Psoas muscle (tissue), 8 donors: Measurements from ENCODE around the gene MAGI1. TPM values are rescaled to one million over a fixed set of nuclear protein-coding genes. Genes with fewer than 3 reads are reported as not detected.

ENCODE experiments used
- ATAC-seq, 4 donors: fragments of 200-7000 bp; cut with Tn5 transposase; one replicate each; pipeline ENCODE4 v1.9.1; 2020; ENCODE audit warnings: moderate library complexity in 3 of 4, mild to moderate bottlenecking in 2 of 4
- DNase-seq, 2 donors: peaks; one replicate each; pipeline ENCODE4 v3.0.0-alpha.2; 2020
- H3K27ac ChIP-seq: fragments of 200-600 bp; one replicate; pipeline ENCODE4 v1.8.0; 2022
- H3K27me3 ChIP-seq, 3 donors: fragments of 200-600 bp in 1 of 3; one replicate each; pipeline versions ENCODE4 v1.6.1 to v1.8.0; 2013 to 2022; ENCODE audit warnings: low read length in 2 of 3, mild to moderate bottlenecking in 2 of 3, moderate library complexity in 1 of 3; ENCODE audit not compliant: insufficient read depth in 3 of 3
- H3K36me3 ChIP-seq, 2 donors: fragments of 200-600 bp in 1 of 2; one replicate each; pipeline versions ENCODE4 v1.6.1 to v1.8.0; 2013 to 2022; ENCODE audit warnings: low read depth in 1 of 2, mild to moderate bottlenecking in 1 of 2, moderate library complexity in 1 of 2; ENCODE audit not compliant: insufficient read depth in 1 of 2
- H3K4me1 ChIP-seq: fragments of 200-600 bp; one replicate; pipeline ENCODE4 v1.8.0; 2022
- H3K4me3 ChIP-seq: fragments of 200-600 bp; one replicate; pipeline ENCODE4 v1.8.0; 2022; ENCODE audit warnings: mild to moderate bottlenecking
- H3K9me3 ChIP-seq: fragments of 200-600 bp; one replicate; pipeline ENCODE4 v1.8.0; 2022
- CTCF ChIP-seq: fragments of 200-600 bp; IDR thresholded peaks from one replicate; pipeline ENCODE4 v1.8.0; 2022; ENCODE audit warnings: antibody characterized with exemption
- WGBS, 3 donors: extraction: QIAGEN DNeasy Blood & Tissue Kit; methylation state at CpG; one replicate each; pipeline versions ENCODE4 v1.1.6 to v1.1.7; 2013; 5-methylcytosine and 5-hydroxymethylcytosine counted together
- intact Hi-C, 2 donors: fragments of 100-400 bp; cut with DNase I; formaldehyde crosslinking; loops; one replicate each; pipeline versions ENCODE4 v1.11.0 to v1.14.2; 2022
- polyA plus RNA-seq, 3 donors: library from polyadenylated mRNA; stranded (reverse); fragments of 200-250 nt; gene quantifications; one replicate each; pipeline ENCODE4 v1.2.3, GENCODE V29; 2013
- total RNA-seq, 4 donors: library from RNA; stranded (reverse); fragmentation: NEBNext Ultra II Directional in 2 of 4; extraction: Animal tissue kit (Norgen Biotek cat#: 25700) in 2 of 4; gene quantifications; one replicate each; pipeline versions ENCODE4 v1.2.1 to v1.2.4, GENCODE V29; 2021 to 2023
- donor health status: healthy with polysubstance abuse.
- donor health status: DM: no; HTN: no; CAD: no; lungs with moderate emphysema.
- donor health status: Bipolar disorder and iron deficiency.
- donor health status: healthy.
- donor health status: DM: yes; HTN: yes; CAD: no.
- donor health status: DM: no; HTN: no; CAD: no.
- donor health status: DM: no; HTN: no; CAD: no.
- donor health status: DM: yes; HTN: yes; CAD: no.

MAGI1 gene
- total and polyA plus RNA-seq, 7 donors, result 4.5 to 8.1 (median 6.3) TPM

- no peaks in the 10 kb centered on the region for H3K9me3 ChIP-seq
- H3K4me1 ChIP-seq, result peaks cover 20% of the 10 kb centered on the region
- H3K36me3 ChIP-seq, result no peaks in the 10 kb centered on the region
- no peak for DNase-seq
- 22 to 27% (median 25%) methylated on average over 6 of the region's 6 CpGs for WGBS, 3 donors
- TF ChIP-seq CTCF, result no peak
- peak in 3 of 4 donors; percentile 33 to 69 (median 59) for ATAC-seq
- H3K27me3 ChIP-seq, result no peaks in the 10 kb centered on the region
- no peak overlapping the region for H3K27ac ChIP-seq
- intact Hi-C loops, result no loop called here
- H3K4me3 ChIP-seq, result no peak overlapping the region
Measured at GRCh38 chr3:65873028-65873427, 165.7 kb downstream of the MAGI1 start.

- Histone ChIP-seq H3K4me1 (peaks cover 20% of the 10 kb centered on the region), H3K27ac (peak overlapping the region; percentile 68), H3K36me3 (no peaks in the 10 kb centered on the region), H3K4me3 (peak overlapping the region; percentile 27), H3K9me3 (no peaks in the 10 kb centered on the region), H3K27me3 (no peaks in the 10 kb centered on the region)
- DNase-seq, result peak; percentile 53 to 67
- TF ChIP-seq CTCF, result no peak
- peak; percentile 87 to 98 (median 96) for ATAC-seq
- WGBS, 3 donors, result 18 to 20% (median 18%) methylated on average over 6 of the region's 6 CpGs
- intact Hi-C loops, result no loop called here
Measured at GRCh38 chr3:65871305-65872141, 167.2 kb downstream of the MAGI1 start.

- Histone ChIP-seq H3K4me1 (peaks cover 20% of the 10 kb centered on the region), H3K36me3 (no peaks in the 10 kb centered on the region), H3K4me3 (no peak overlapping the region), H3K27me3 (no peaks in the 10 kb centered on the region), H3K9me3 (no peaks in the 10 kb centered on the region), H3K27ac (no peak overlapping the region)
- TF ChIP-seq CTCF, result no peak
- intact Hi-C loops, result no loop called here
- DNase-seq, result no peak
- WGBS, 3 donors, result 83 to 95% (median 93%) methylated on average over 9 of the region's 9 CpGs
- ATAC-seq, result no peak
Measured at GRCh38 chr3:65869798-65870197, 168.9 kb downstream of the MAGI1 start.

- ATAC-seq, result no peak
- intact Hi-C loops, result no loop called here
- peaks cover 19% of the 10 kb centered on the region for H3K4me1 ChIP-seq
- no peak for DNase-seq
- H3K27ac ChIP-seq, result no peak overlapping the region
- TF ChIP-seq CTCF, result no peak
- 95 to 97% (median 96%) methylated on average over 9 of the region's 9 CpGs for WGBS, 3 donors
- H3K36me3 ChIP-seq, result no peaks in the 10 kb centered on the region
- no peaks in the 10 kb centered on the region for H3K9me3 ChIP-seq
- no peaks in the 10 kb centered on the region for H3K27me3 ChIP-seq
- H3K4me3 ChIP-seq, result no peak overlapping the region
Measured at GRCh38 chr3:65867463-65868210, 171.1 kb downstream of the MAGI1 start.
